Right cardiac atrium (tissue), 5 donors: ENCODE data around the gene EEFSEC. TPM values are rescaled to one million over a fixed set of nuclear protein-coding genes. Genes with fewer than 3 reads are reported as not detected.

Source experiments
- ATAC-seq, 2 donors: fragments of 200-7000 bp; cut with Tn5 transposase; one replicate each; pipeline versions ENCODE4 v1.8.0 to v1.9.1; 2020; ENCODE audit warnings: moderate library complexity in 2 of 2, mild to moderate bottlenecking in 1 of 2
- DNase-seq, 3 donors: peaks; one replicate each; pipeline ENCODE4 v3.0.0-alpha.2; 2020
- H3K27ac ChIP-seq: one replicate; pipeline ENCODE4 v1.5.1; 2013; ENCODE audit warnings: mild to moderate bottlenecking, low read length, control low read depth, moderate library complexity
- H3K27me3 ChIP-seq: one replicate; pipeline ENCODE4 v1.6.1; 2013; ENCODE audit not compliant: control insufficient read depth, insufficient read depth
- H3K4me1 ChIP-seq: one replicate; pipeline ENCODE4 v1.6.1; 2013; ENCODE audit warnings: low read length; ENCODE audit not compliant: control insufficient read depth, insufficient read depth
- H3K4me3 ChIP-seq: one replicate; pipeline ENCODE4 v1.5.1; 2013; ENCODE audit warnings: low read length, control low read depth
- H3K9me3 ChIP-seq: one replicate; pipeline ENCODE4 v1.6.1; 2013; ENCODE audit warnings: low read length; ENCODE audit not compliant: control insufficient read depth
- WGBS: extraction: QIAGEN DNeasy Blood & Tissue Kit; methylation state at CpG from one replicate; pipeline ENCODE4 v1.1.7; 2013; 5-methylcytosine and 5-hydroxymethylcytosine counted together
- intact Hi-C, 4 donors: fragments of 100-400 bp; cut with DNase I; formaldehyde crosslinking; loops; one replicate each; pipeline versions ENCODE4 v1.11.0 to v1.14.0; 2022 to 2023
- polyA plus RNA-seq: library from polyadenylated mRNA; stranded (reverse); fragments of 200-250 nt; gene quantifications from one replicate; pipeline ENCODE4 v1.2.3, GENCODE V29; 2013
- total RNA-seq, 4 donors: library from RNA; stranded (reverse); fragmentation: NEBNext Ultra II Directional; extraction: Animal tissue kit (Norgen Biotek cat#: 25700); gene quantifications; one replicate each; pipeline ENCODE4 v1.2.1, GENCODE V29; 2021
- donor health status: healthy with polysubstance abuse.
- donor health status: DM: no; HTN: yes; CAD: no.
- donor health status: DM: no; HTN: no; CAD: no.
- donor health status: DM: no; HTN: yes; CAD: no; lungs with severe emphysema.
- donor health status: DM: yes; HTN: yes; CAD: no.

EEFSEC gene
- total and polyA plus RNA-seq, 5 donors = 14.7 to 17.6 (median 15.6) TPM

DNA sequence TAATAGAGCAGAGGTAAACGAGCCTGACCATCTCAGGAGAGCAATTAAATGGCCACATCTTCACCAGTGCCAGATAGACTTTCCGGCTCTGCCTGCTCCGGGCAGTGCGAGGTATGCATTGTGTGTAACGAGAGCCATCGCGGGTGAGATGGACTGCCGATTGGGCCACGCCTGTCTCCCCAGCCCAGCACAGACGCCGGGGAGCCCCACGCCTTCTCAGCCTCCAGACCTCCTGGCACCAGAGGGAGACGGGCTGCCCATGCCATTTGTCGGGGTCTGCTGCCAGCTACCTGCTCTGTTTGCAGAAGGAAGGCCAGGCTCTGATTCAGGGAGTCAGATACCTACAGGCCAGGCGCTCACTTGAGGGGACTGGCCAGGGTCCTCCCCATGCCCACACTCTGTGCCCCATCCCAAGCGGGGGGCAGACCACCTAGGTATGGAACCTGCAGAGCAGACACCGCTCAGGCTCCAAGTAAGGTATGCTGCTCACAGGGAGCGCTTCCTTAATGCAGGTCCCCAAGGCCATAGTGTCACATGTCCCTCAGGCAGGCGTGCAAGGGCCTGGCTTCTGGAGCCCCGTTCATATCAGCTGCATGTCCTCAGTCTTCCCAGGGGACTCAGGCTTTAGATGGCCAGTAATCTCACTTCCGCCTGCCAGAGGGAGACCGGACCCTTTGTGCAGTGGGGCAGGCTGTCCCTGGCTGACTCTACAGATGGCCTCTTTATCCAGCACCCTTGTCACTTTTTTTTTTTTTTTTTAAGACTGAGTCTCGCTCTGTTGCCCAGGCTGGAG lies 251.2 kb downstream of the EEFSEC start:
- Histone ChIP-seq H3K27ac (no peak overlapping the region), H3K4me3 (no peak overlapping the region), H3K27me3 (no peaks in the 10 kb centered on the region), H3K9me3 (no peaks in the 10 kb centered on the region), H3K4me1 (peaks cover 2% of the 10 kb centered on the region)
- DNase-seq = peak in 1 of 3 donors; percentile 34
- peak; percentile 31 to 44 for ATAC-seq
- 68% methylated on average over 23 of the region's 23 CpGs for WGBS
- intact Hi-C loops = no loop called here

DNA sequence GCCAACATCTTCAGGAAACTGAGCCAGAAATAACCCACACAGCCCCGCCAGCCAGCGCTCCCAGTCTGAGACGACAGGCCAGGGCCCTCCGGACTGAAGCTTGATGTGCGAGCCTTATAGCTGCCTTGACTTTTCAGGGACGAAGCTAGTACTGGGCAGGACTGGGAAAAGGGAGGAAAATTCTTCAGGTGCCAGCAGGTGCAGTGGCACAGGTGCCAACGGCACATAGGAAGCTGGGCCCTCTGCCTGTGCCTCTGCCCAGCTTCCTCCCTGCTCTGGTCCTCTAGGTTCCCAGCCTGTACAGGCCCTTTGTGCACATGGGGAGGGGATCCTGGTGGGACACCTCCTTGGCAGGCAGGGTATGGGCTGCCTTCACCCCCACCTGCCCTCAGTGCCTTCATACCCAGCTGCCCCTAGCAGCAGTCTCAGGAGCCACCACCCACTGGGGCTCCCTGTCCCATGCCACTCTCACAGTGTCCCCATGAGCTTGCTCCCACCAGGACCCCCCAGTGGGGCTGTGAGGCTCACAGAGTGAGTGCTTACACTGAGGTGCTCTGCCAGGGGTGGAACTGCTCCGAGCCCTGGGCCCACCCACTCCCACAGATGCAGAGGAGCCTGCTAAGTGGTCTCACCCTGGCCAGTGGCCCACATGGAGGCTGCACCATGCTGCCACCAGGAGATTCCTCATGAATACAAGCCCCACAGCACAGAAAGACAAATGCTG lies 252.4 kb downstream of the EEFSEC start:
- no peaks in the 10 kb centered on the region for H3K27me3 ChIP-seq
- H3K4me3 ChIP-seq = no peak overlapping the region
- intact Hi-C loops = no loop called here
- H3K27ac ChIP-seq = no peak overlapping the region
- H3K4me1 ChIP-seq = peaks cover 4% of the 10 kb centered on the region
- WGBS = 84% methylated on average over 8 of the region's 8 CpGs
- H3K9me3 ChIP-seq = no peaks in the 10 kb centered on the region
- DNase-seq (no peak), ATAC-seq (no peak)

DNA sequence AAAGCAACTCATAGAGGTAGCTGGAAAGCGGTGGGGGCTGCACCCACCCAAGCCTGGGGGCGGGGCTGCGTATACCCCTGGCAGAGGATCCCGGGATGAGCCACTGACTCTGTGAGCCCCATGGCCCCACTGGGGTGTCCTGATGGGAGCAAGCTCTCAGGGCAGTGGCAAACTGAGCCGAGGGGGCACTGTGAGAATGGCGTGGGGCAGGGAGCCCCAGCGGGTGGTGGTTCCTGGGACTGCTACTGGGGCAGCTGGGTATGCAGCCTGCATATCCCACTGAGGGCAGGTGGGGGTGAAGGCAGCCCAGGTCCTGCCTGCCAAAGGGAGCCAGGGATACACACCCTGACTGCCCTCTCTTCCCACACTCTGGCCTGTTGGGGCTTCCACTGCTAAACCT lies 254.0 kb downstream of the EEFSEC start:
- Histone ChIP-seq H3K9me3 (no peaks in the 10 kb centered on the region), H3K27me3 (no peaks in the 10 kb centered on the region), H3K4me1 (peaks cover 4% of the 10 kb centered on the region), H3K4me3 (no peak overlapping the region), H3K27ac (no peak overlapping the region)
- WGBS = 93% methylated on average over 7 of the region's 7 CpGs
- ATAC-seq (no peak), DNase-seq (no peak)
- intact Hi-C loops = no loop called here

DNA sequence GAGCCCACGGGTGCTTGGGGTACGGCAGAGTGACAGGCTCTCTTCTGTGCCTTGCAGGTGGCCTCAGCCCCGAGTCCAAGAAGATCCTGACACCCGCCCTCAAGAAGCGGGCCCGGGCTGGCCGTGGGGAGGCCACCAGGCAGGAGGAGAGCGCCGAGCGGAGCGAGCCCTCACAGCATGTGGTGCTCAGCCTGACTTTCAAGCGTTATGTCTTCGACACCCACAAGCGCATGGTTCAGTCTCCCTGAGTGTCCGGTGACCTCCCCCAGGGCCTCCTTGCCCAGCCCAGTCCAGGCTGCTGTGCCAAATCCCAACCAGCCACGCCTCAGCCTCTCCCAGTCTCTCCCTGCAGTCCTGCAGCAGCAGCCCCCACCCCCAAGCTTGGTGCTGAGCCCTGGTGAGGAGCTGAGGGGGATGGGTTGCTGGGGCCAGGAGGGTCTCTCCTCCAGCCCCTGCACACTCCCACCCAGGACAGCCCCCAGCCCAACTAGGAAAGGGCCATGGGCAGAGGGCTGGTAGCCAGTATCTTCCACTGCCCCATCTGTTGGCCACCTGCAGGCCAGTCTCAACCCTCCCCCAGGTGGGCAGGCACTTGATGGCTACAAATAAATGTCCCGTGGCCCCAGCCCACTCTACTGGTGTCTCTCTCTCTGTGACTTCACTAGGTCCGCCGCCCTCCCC lies 254.9 kb downstream of the EEFSEC start:
- Histone ChIP-seq H3K27me3 (no peaks in the 10 kb centered on the region), H3K4me3 (no peak overlapping the region), H3K4me1 (peaks cover 4% of the 10 kb centered on the region), H3K9me3 (no peaks in the 10 kb centered on the region), H3K27ac (no peak overlapping the region)
- intact Hi-C loops = no loop called here
- DNase-seq = no peak
- ATAC-seq = no peak
- 95% methylated on average over 19 of the region's 19 CpGs for WGBS

DNA sequence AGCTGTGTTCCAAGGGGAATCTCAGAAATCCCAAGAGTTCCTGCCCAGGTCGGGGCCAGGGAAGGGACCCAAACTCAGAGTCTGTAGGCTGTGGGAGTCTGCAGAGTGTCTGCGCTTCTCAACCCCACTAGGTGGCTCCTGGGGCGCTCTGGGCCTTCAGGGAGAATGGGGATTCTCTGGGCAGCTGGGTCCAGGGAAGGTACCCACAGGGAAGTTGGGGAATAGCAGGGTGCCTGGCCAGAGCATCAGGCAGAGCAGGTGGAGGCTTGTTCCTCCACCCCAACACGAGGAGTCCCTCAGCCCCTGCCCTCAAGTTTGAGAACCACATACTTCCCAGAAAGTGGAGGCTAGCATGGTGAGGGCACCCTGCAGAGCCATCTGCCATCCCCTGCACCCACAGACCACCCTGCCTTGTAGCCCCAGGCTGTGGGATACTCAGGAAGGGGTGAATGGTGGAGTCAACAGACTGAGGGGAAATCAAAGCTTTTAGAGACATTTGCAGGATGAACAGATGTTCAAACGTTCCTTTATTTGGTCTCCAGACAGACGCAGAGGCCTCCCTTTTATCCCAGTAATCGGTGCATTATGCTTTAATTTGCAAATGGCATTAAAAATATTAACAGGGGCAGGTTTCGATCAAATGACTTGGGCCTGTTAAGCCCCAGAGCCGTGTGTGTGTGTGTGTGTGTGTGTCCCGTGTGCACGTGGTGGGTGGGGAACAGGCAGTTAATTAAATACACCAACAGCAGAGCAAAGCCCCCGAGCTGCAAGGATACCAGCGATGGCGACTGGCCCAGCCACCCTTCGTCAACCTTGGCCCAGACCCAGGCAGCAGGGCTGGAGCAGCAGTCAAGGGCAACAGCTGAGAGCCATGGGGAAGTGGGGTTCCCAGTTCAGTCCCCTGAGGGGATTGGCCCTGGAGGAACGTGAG lies 255.7 kb downstream of the EEFSEC start:
- Histone ChIP-seq H3K27me3 (no peaks in the 10 kb centered on the region), H3K27ac (no peak overlapping the region), H3K9me3 (no peaks in the 10 kb centered on the region), H3K4me3 (no peak overlapping the region), H3K4me1 (peaks cover 4% of the 10 kb centered on the region)
- WGBS = 64% methylated on average over 16 of the region's 16 CpGs
- DNase-seq (peak in 1 of 3 donors; percentile 69), ATAC-seq (no peak)
- intact Hi-C loops = no loop called here

DNA sequence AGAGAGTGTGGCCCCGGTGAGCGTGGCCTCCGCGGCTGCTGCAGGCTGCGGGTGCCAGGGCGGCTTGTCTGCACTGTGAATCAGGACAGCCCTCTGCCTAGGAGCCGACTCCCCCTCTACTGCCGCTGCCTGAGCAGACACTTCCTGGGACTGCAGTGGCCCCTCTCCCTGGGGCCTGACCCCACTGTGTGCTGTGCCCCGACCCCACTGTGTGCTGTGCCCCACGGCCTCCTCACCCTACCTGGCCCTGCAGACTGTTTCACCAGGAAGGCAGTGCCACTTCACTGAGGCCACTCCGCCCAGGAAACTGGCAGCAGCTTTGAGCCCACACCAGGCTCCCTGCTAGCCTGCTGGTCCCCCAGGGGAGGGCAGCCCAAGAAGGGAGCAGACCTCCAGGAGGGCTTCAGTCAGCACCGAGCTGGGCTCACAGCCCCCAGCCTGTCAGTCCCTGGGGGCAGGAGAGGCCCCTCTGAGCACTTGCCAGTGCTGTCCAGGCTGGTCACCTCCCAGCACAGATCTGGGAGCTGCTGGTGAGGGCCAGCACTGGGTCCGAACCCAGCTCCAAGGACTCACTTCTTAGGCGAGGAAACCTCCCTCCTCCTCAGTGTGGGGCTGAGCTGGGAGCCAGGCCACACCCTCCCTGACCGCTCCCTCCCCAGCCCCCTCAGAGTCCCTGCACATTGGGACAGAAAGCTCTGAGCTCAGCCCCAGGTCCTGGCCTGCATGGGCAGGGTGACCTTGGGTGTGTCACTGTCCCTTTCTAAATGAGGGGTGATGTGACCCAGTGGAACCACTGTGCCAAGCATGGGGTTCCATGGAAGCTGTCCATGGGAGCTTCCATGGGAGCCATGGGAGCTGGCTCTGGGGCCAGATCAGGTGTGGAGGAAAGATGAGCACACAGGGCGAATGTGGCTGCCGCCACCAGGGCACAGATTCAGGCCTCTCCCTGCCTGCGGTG lies 256.6 kb downstream of the EEFSEC start:
- no peak overlapping the region for H3K4me3 ChIP-seq
- H3K27ac ChIP-seq = no peak overlapping the region
- intact Hi-C loops = no loop called here
- no peaks in the 10 kb centered on the region for H3K9me3 ChIP-seq
- ATAC-seq (no peak), DNase-seq (no peak)
- H3K4me1 ChIP-seq = peaks cover 4% of the 10 kb centered on the region
- no peaks in the 10 kb centered on the region for H3K27me3 ChIP-seq
- WGBS = 77% methylated on average over 18 of the region's 18 CpGs

DNA sequence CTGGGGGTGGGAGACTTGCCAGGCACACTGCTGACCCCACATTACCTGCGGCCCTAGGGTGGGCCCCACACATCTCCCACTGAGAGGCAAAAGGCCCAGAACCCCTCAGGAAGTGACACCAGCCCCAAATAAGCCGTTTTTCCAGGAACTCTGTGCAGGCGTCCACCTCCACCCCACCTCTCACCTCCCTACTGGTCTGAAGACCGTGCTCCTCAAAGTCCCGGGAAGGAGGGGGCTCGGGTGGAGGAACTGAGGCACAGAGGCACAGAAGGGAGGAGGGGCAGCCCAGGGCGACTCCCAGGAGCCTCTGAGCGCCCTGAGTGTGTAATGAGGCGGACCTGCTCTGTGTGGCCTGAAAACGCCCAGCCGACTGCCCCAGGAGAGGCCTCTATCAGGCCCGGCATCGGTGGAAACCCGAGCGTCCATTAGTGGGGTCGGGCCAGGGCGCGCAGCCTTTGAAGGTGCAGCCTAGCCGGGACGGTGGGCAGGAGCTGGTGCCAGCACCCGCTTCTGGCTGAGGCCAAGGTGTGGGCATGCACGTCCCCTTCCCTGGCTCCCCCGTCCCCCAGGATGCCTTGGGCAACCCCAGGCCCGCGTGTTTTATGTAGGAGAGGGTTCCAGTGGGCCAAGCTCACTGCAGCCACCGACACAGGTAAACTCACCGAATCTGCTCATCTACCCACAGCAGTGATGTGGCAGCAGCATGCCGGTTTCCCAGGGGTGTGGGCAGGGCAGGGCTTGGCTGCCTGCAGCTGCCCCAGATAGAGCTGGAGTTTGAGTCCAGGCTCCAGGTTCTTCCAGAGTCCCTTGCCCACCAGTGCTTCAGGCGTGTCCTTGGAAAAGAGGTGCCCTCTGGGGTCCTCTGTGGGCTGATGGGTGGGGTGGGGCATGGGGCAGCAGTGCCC lies 257.6 kb downstream of the EEFSEC start:
- intact Hi-C loops = no loop called here
- 92% methylated on average over 29 of the region's 29 CpGs for WGBS
- ATAC-seq = no peak

DNA sequence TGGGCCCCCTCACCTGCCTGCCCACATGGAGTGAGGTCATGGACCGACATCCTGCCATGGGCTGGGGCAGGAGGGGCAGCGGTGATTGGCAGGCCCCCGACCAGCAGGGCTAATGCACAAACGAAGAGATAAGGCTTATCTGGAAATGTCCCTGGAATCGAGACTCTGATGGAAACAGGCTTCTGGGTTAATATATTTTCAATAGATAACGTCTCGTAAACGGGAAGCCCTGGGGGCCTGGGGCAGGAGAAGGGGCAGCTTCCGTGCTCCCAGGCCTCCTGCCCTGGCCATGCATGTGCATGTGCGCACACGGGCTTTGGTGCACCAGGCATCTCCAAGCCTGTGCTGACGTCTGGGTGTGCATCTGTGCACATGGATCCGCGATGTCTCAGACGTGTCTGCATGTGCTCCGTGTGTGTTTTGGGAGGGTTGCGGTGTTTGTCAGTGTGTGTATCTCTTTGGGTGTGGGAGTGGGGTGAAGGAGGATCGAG lies 258.3 kb downstream of the EEFSEC start:
- no peak for ATAC-seq
- no peak for DNase-seq
- WGBS = 58% methylated on average over 18 of the region's 18 CpGs
- Histone ChIP-seq H3K4me3 (no peak overlapping the region), H3K27me3 (no peaks in the 10 kb centered on the region), H3K4me1 (peaks cover 4% of the 10 kb centered on the region), H3K9me3 (no peaks in the 10 kb centered on the region), H3K27ac (no peak overlapping the region)
- intact Hi-C loops = no loop called here

More for the DNA sequence above, 257.6 kb downstream of the EEFSEC start:
- H3K4me1 ChIP-seq = peaks cover 4% of the 10 kb centered on the region
- no peak overlapping the region for H3K4me3 ChIP-seq
- no peaks in the 10 kb centered on the region for H3K27me3 ChIP-seq
- no peak for DNase-seq
- no peak overlapping the region for H3K27ac ChIP-seq
- no peaks in the 10 kb centered on the region for H3K9me3 ChIP-seq
